SJCRH30 (cell line): ENCODE results near the gene RFTN1. TPM values are rescaled to one million over a fixed set of nuclear protein-coding genes. Genes with fewer than 3 reads are reported as not detected.

ENCODE experiments used
- DNase-seq, 2 experiments: peaks; one replicate each; pipeline ENCODE4 v3.0.0-alpha.2; 2015 to 2020
- H3K27ac ChIP-seq: fragments of 250-450 bp; sonication (Bioruptor Pico); 2 replicates; pipeline ENCODE4 v1.5.1; 2020; ENCODE audit warnings: mild to moderate bottlenecking, moderate library complexity
- H3K27me3 ChIP-seq: fragments of 250-450 bp; sonication (Bioruptor Pico); 2 replicates; pipeline ENCODE4 v1.5.1; 2020; ENCODE audit warnings: mild to moderate bottlenecking, moderate library complexity
- H3K36me3 ChIP-seq: fragments of 250-450 bp; sonication (Bioruptor Pico); 2 replicates; pipeline ENCODE4 v1.5.1; 2020; ENCODE audit warnings: mild to moderate bottlenecking, moderate library complexity
- H3K4me1 ChIP-seq: fragments of 250-450 bp; sonication (Bioruptor Pico); 2 replicates; pipeline ENCODE4 v1.5.1; 2020; ENCODE audit warnings: mild to moderate bottlenecking, moderate library complexity
- H3K4me3 ChIP-seq: fragments of 250-450 bp; sonication (Bioruptor Pico); 2 replicates; pipeline ENCODE4 v1.5.1; 2020; ENCODE audit warnings: mild to moderate bottlenecking, moderate library complexity
- H3K9me3 ChIP-seq: fragments of 250-450 bp; sonication (Bioruptor Pico); replicated peaks from 2 replicates; pipeline ENCODE4 v1.5.1; 2020; ENCODE audit warnings: mild to moderate bottlenecking, moderate library complexity
- total RNA-seq: library from RNA; depleted of rRNA; stranded (reverse); fragments of >200 nt; shearing (Covaris generic); gene quantifications from 2 replicates; pipeline ENCODE4 v1.2.3, GENCODE V29; 2014

The RFTN1 gene
- total RNA-seq, 1 experiment from 2014 or later: 20.1 TPM

- Histone ChIP-seq H3K36me3 (no peaks in the 10 kb centered on the region; the same call in 1 of the 2 replicates), H3K4me3 (no peak overlapping the region), H3K27me3 (no peaks in the 10 kb centered on the region), H3K4me1 (no peaks in the 10 kb centered on the region), H3K9me3 (no peaks in the 10 kb centered on the region), H3K27ac (no peak overlapping the region)
- no peak for DNase-seq
Measured at GRCh38 chr3:16366581-16366980, 146.9 kb downstream of the RFTN1 start.

GRCh38 chr3:16365491-16366128 lies 147.9 kb downstream of the RFTN1 start:
- DNase-seq: no peak
- Histone ChIP-seq H3K4me1 (no peaks in the 10 kb centered on the region), H3K4me3 (no peak overlapping the region), H3K36me3 (no peaks in the 10 kb centered on the region; the same call in 1 of the 2 replicates), H3K9me3 (no peaks in the 10 kb centered on the region), H3K27ac (no peak overlapping the region), H3K27me3 (no peaks in the 10 kb centered on the region)

DNA sequence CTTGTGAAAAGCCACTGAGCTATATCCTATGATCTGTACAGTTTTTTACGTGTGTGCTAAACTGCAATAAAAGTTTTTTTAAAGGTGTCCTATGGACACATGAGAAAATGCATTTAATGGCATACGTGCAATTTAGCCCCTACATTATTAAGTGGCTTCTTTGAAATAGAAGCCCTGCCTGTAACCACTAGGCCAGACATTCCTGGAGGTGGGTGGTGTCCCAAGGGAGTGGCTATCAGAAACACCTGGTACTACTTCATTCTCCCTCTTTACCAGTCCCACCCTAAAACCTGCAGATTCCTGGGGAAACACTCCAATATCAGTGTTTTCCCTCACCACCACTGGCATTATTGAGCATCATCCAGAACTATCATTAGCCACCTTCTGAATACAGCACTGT lies 148.5 kb downstream of the RFTN1 start:
- Histone ChIP-seq H3K27me3 (no peaks in the 10 kb centered on the region), H3K36me3 (no peaks in the 10 kb centered on the region; the same call in 1 of the 2 replicates), H3K9me3 (no peaks in the 10 kb centered on the region), H3K4me1 (no peaks in the 10 kb centered on the region), H3K27ac (no peak overlapping the region), H3K4me3 (no peak overlapping the region)
- no peak for DNase-seq

DNA sequence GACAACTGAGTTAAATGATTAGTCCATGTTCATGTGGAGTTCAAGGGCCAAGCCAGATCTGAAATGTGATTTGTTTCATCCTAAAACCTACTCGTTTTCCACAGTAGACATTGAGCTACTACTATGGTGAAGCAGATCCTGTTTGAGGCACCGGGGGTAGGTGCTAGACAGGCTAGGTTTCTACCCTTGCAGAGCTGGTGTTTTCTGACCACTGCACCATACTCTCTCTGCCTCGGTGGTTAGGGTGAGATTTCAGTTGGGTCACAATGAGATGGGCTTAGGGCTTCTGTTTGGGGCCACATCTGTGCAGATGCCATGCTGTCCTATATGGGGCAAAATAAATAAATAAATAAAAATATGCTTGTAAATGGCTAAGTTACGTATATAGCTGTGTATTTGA lies 149.2 kb downstream of the RFTN1 start:
- Histone ChIP-seq H3K9me3 (no peaks in the 10 kb centered on the region), H3K27ac (no peak overlapping the region), H3K4me3 (no peak overlapping the region), H3K4me1 (no peaks in the 10 kb centered on the region), H3K27me3 (no peaks in the 10 kb centered on the region), H3K36me3 (no peaks in the 10 kb centered on the region; the same call in 1 of the 2 replicates)
- no peak for DNase-seq

GRCh38 chr3:16363636-16364035 lies 149.9 kb downstream of the RFTN1 start:
- Histone ChIP-seq H3K4me3 (no peak overlapping the region), H3K27ac (no peak overlapping the region), H3K36me3 (no peaks in the 10 kb centered on the region), H3K4me1 (no peaks in the 10 kb centered on the region), H3K27me3 (no peaks in the 10 kb centered on the region), H3K9me3 (no peaks in the 10 kb centered on the region)
- no peak for DNase-seq

DNA sequence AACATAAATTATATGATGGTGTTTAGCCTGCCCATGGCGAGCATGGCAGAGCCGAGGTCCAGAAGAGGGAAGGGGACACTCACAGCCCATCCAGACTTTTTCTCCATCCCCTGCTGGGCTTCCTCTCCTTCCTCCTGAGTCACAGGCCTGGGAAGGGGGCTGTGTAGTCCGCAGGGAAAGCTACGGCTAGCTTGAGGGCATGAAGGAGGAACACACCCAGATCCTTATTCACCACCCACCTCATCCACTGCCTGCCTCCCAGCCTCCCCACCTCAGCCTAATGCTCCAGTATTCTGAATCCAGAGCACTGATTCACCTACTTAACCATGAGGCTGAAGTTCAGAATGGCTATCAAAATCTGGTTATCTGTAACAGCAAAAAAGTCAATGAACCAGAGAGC lies 150.7 kb downstream of the RFTN1 start:
- Histone ChIP-seq H3K9me3 (no peaks in the 10 kb centered on the region), H3K27ac (no peak overlapping the region), H3K4me3 (no peak overlapping the region), H3K4me1 (no peaks in the 10 kb centered on the region), H3K27me3 (no peaks in the 10 kb centered on the region), H3K36me3 (no peaks in the 10 kb centered on the region)
- no peak for DNase-seq

GRCh38 chr3:16361087-16361486 lies 152.4 kb downstream of the RFTN1 start:
- Histone ChIP-seq H3K27ac (no peak overlapping the region), H3K27me3 (no peaks in the 10 kb centered on the region), H3K9me3 (no peaks in the 10 kb centered on the region), H3K36me3 (no peaks in the 10 kb centered on the region), H3K4me1 (no peaks in the 10 kb centered on the region), H3K4me3 (no peak overlapping the region)
- DNase-seq: no peak

GRCh38 chr3:16359331-16359730 lies 154.2 kb downstream of the RFTN1 start:
- H3K27me3 ChIP-seq: no peaks in the 10 kb centered on the region
- no peaks in the 10 kb centered on the region for H3K4me1 ChIP-seq
- DNase-seq: no peak
- no peak overlapping the region for H3K4me3 ChIP-seq
- no peaks in the 10 kb centered on the region for H3K36me3 ChIP-seq
- no peaks in the 10 kb centered on the region for H3K9me3 ChIP-seq
- no peak overlapping the region for H3K27ac ChIP-seq

- H3K9me3 ChIP-seq: no peaks in the 10 kb centered on the region
- no peaks in the 10 kb centered on the region for H3K27me3 ChIP-seq
- H3K4me1 ChIP-seq: no peaks in the 10 kb centered on the region
- H3K4me3 ChIP-seq: no peak overlapping the region
- no peak overlapping the region for H3K27ac ChIP-seq
- DNase-seq: no peak
- H3K36me3 ChIP-seq: no peaks in the 10 kb centered on the region
Measured at GRCh38 chr3:16358336-16358735, 155.2 kb downstream of the RFTN1 start.

DNA sequence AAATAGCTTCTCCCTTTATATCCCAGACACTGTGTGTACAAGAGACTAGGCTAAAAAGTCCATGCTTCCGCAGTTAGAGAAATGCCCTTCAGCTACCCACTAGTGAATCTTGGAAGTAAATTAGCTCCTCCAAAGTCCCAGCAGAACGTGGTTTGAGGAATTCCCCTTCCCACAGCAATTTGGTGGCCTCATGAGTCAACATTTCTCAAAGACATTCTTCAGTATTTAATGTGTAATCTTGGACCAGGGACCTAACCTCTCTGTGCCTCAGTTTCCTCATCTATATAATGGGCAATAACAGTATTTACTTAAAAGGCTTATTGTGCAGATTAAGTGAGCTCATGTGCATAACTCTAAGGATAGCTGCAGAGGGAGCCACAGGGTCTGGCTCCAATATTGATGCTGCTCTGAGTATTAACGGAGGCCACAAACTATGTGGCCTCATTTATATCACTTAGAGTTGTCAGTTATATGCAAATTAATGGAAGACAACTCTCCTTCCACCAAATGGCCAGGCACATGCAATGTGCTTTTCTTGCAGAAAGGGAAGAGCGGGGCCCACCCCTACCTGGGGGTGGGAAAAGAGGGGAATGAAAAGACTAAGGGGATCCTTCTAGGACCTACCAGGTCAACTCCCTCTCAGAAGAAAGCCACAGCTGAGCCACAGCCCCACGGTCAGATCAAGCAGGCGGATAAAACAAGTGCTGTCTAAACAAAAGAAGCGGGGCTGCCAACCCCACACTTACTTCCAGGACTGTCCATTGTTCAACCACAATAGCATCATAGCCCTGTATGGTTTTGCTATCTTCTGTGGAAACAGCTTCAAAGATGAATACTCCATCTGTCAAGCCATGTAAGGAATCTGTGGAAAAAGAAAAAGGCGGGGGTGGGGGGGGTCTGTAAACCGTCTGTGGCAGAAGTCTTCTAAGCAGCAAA lies 156.0 kb downstream of the RFTN1 start:
- Histone ChIP-seq H3K4me3 (no peak overlapping the region), H3K27me3 (no peaks in the 10 kb centered on the region)
- DNase-seq: no peak

DNA sequence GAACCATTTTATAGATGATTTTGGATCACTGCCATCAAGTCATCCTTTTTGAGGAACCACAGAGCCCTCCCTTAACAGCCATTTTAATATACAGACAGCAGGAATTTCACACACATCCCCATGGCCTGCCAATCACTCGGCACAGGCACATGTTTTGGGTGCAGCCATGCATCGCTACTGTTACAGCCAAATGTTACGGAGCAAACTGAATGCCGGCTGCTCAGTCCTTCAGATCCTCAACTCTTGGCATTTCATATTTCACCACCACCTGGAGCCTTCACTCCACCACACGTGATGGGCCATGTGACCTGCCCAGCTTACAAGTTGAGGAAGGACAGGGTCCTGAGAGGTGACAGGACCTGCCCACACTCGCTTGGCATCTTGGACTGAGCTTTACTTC lies 157.7 kb downstream of the RFTN1 start:
- H3K27ac ChIP-seq: no peak overlapping the region
- no peaks in the 10 kb centered on the region for H3K36me3 ChIP-seq
- H3K9me3 ChIP-seq: no peaks in the 10 kb centered on the region
- no peaks in the 10 kb centered on the region for H3K27me3 ChIP-seq
- no peaks in the 10 kb centered on the region for H3K4me1 ChIP-seq
- no peak overlapping the region for H3K4me3 ChIP-seq
- no peak for DNase-seq

More for the DNA sequence above, 156.0 kb downstream of the RFTN1 start:
- H3K4me1 ChIP-seq: no peaks in the 10 kb centered on the region
- no peaks in the 10 kb centered on the region for H3K36me3 ChIP-seq
- no peaks in the 10 kb centered on the region for H3K9me3 ChIP-seq
- H3K27ac ChIP-seq: no peak overlapping the region

- Histone ChIP-seq H3K27ac (no peak overlapping the region), H3K4me3 (no peak overlapping the region), H3K4me1 (peaks cover 3% of the 10 kb centered on the region; the same call in 1 of the 2 replicates), H3K27me3 (no peaks in the 10 kb centered on the region), H3K9me3 (no peaks in the 10 kb centered on the region), H3K36me3 (peaks cover 6% of the 10 kb centered on the region; the same call in 1 of the 2 replicates)
- DNase-seq: no peak
Measured at GRCh38 chr3:16354291-16354690, 159.2 kb downstream of the RFTN1 start.

GRCh38 chr3:16352428-16352827 lies 161.1 kb downstream of the RFTN1 start:
- H3K9me3 ChIP-seq: no peaks in the 10 kb centered on the region
- peaks cover 3% of the 10 kb centered on the region; the same call in 1 of the 2 replicates for H3K4me1 ChIP-seq
- DNase-seq: no peak
- no peaks in the 10 kb centered on the region for H3K27me3 ChIP-seq
- no peak overlapping the region for H3K27ac ChIP-seq
- no peak overlapping the region for H3K4me3 ChIP-seq
- H3K36me3 ChIP-seq: peaks cover 7% of the 10 kb centered on the region; the same call in 1 of the 2 replicates

GRCh38 chr3:16350597-16351318 lies 162.7 kb downstream of the RFTN1 start:
- H3K36me3 ChIP-seq: peaks cover 7% of the 10 kb centered on the region; the same call in 1 of the 2 replicates
- no peak overlapping the region for H3K4me3 ChIP-seq
- no peak for DNase-seq
- H3K9me3 ChIP-seq: no peaks in the 10 kb centered on the region
- no peak overlapping the region for H3K27ac ChIP-seq
- H3K27me3 ChIP-seq: no peaks in the 10 kb centered on the region
- H3K4me1 ChIP-seq: peaks cover 3% of the 10 kb centered on the region; the same call in 1 of the 2 replicates
